CD4-positive, alpha-beta T cell (primary cell): ENCODE data around the gene TC2N. TPM values are rescaled to one million over a fixed set of nuclear protein-coding genes. Genes with fewer than 3 reads are reported as not detected.

Source experiments
- ATAC-seq: fragments of 200-7000 bp; cut with Tn5 transposase; one replicate; pipeline ENCODE4 v1.10.0; 2022; ENCODE audit warnings: mild to moderate bottlenecking; ENCODE audit not compliant: poor library complexity
- CTCF ChIA-PET: fragments of 350-600 bp; sonication (Branson Sonifier 250); formaldehyde crosslinking; loops from one replicate; lab custom pipeline; 2021; ENCODE audit warnings: antibody characterized with exemption, inconsistent platforms; lab: Charles Lee
- POLR2A ChIA-PET: fragments of 350-600 bp; sonication (Branson Sonifier 250); formaldehyde crosslinking; loops from one replicate; lab custom pipeline; 2021; ENCODE audit warnings: antibody characterized with exemption, inconsistent platforms; lab: Charles Lee
- DNase-seq, 14 experiments: peaks; one replicate each; pipeline ENCODE4 v3.0.0-alpha.2; 2013 to 2020; ENCODE audit warnings: mixed read lengths in 2 of 14
- H3K27ac ChIP-seq, 2 donors: one replicate each; pipeline versions ENCODE4 v1.5.1 to v1.7.0; 2013; ENCODE audit warnings: low read length in 2 of 2, low read depth in 1 of 2, mild to moderate bottlenecking in 1 of 2
- H3K27me3 ChIP-seq, 2 experiments: 1 replicate in 1 of 2; 2 replicates in 1 of 2; pipeline versions ENCODE4 v1.6.1 to v1.7.0; 2013; ENCODE audit warnings: low read length in 2 of 2, control low read depth in 1 of 2, mild to moderate bottlenecking in 1 of 2, moderate library complexity in 1 of 2; ENCODE audit not compliant: insufficient read depth in 2 of 2, control insufficient read depth in 1 of 2
- H3K36me3 ChIP-seq: one replicate; pipeline ENCODE4 v1.6.1; 2013; ENCODE audit warnings: low read length, control low read depth; ENCODE audit not compliant: insufficient read depth
- H3K4me1 ChIP-seq: one replicate; pipeline ENCODE4 v1.6.1; 2013; ENCODE audit warnings: low read length, control low read depth; ENCODE audit not compliant: insufficient read depth
- H3K4me3 ChIP-seq: one replicate; pipeline ENCODE4 v1.5.1; 2013; ENCODE audit warnings: mild to moderate bottlenecking, low read length, moderate library complexity
- H3K9me3 ChIP-seq, 2 experiments: 1 replicate in 1 of 2; 2 replicates in 1 of 2; pipeline versions ENCODE4 v1.6.1 to v1.7.0; 2013; ENCODE audit warnings: low read length in 2 of 2, mild to moderate bottlenecking in 2 of 2, control low read depth in 1 of 2, moderate library complexity in 1 of 2; ENCODE audit not compliant: control insufficient read depth in 1 of 2, insufficient read depth in 1 of 2
- H3K27ac Mint-ChIP-seq: one replicate; pipeline ENCODE4 v1.8.0; 2020; ENCODE audit warnings: mixed read lengths
- H3K27me3 Mint-ChIP-seq: one replicate; pipeline ENCODE4 v1.8.0; 2021; ENCODE audit warnings: mixed read lengths
- H3K36me3 Mint-ChIP-seq: one replicate; pipeline ENCODE4 v1.8.0; 2021; ENCODE audit warnings: low read depth, mixed read lengths
- H3K4me1 Mint-ChIP-seq: one replicate; pipeline ENCODE4 v1.8.0; 2021; ENCODE audit warnings: low read depth, mixed read lengths
- H3K4me3 Mint-ChIP-seq: one replicate; pipeline ENCODE4 v1.8.0; 2020; ENCODE audit warnings: mild to moderate bottlenecking, mixed read lengths
- H3K9me3 Mint-ChIP-seq: one replicate; pipeline ENCODE4 v1.8.0; 2020; ENCODE audit warnings: mixed read lengths
- CTCF ChIP-seq: fragments of 200-600 bp; IDR thresholded peaks from one replicate; pipeline ENCODE4 v1.8.0; 2022; ENCODE audit warnings: antibody characterized with exemption, mild to moderate bottlenecking
- intact Hi-C, 2 experiments: fragments of 100-400 bp; cut with DNase I in 1 of 2; cut with micrococcal nuclease in 1 of 2; formaldehyde crosslinking; loops; one replicate each; pipeline versions ENCODE4 v1.15.1 to v1.9.0; 2023 to 2025; cut with DNase I, micrococcal nuclease
- total RNA-seq, 174 experiments: library from RNA in 2 of 174; stranded (reverse) in 2 of 174; gene quantifications; one replicate each; pipeline ENCODE4 v1.2.3 and lab custom pipeline; 2021 to 2026

Gene TC2N
- total RNA-seq, 2 experiments from 2014 or later, result 129 to 138 TPM

DNA sequence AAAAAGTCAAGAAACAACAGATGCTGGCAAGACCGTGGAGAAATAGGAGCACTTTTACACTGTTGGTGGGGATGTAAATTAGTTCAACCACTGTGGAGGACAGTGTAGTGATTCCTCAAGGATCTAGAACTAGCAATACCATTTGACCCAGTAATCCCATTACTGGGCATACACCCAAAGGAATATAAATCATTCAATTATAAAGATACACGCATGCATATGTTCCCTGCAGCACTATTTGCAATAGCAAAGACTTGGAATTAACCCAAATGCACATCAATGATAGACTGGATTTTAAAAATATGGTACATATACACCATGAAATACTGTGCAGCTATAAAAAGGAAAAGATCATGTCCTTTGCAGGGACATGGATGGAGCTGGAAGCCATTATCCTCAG lies 117.5 kb downstream of the TC2N start:
- POLR2A ChIA-PET, result no interaction called here
- no peaks in the 10 kb centered on the region for H3K9me3 Mint-ChIP-seq
- Histone ChIP-seq H3K4me3 (no peak overlapping the region), H3K4me1 (no peaks in the 10 kb centered on the region), H3K9me3 (no peaks in the 10 kb centered on the region), H3K36me3 (no peaks in the 10 kb centered on the region), H3K27me3 (no peaks in the 10 kb centered on the region), H3K27ac (no peak overlapping the region)
- ATAC-seq (no peak), DNase-seq (no peak)
- CTCF ChIA-PET, result no interaction called here
- no peaks in the 10 kb centered on the region for H3K36me3 Mint-ChIP-seq
- no peak for TF ChIP-seq CTCF
- H3K4me1 Mint-ChIP-seq, result no peaks in the 10 kb centered on the region
- intact Hi-C loops, result no loop called here
- no peaks in the 10 kb centered on the region for H3K27me3 Mint-ChIP-seq
- H3K4me3 Mint-ChIP-seq, result no peak overlapping the region
- H3K27ac Mint-ChIP-seq, result no peak overlapping the region

DNA sequence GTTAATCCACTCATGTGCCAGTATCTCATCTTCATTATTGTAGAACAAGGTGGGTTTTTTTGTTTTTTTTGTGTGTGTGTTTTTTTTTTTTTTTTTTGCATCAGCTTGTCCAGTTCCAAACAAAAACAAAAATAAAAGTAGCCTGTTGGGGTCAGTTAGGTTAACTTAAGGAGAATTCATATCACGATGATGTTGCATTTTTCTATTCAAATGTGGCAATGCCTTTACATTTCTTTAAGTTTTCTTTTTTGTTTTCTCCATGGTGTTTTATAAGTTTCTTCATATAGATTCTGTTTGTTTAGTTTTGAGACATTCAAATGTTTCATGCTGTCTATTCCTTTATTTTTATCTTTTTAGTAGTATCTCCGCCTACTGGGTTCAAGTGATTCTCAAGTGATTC lies 119.3 kb downstream of the TC2N start:
- ChIA-PET CTCF (no interaction called here), POLR2A (no interaction called here)
- Mint-ChIP-seq H3K4me1 (no peaks in the 10 kb centered on the region), H3K4me3 (no peak overlapping the region), H3K36me3 (no peaks in the 10 kb centered on the region), H3K9me3 (no peaks in the 10 kb centered on the region), H3K27me3 (no peaks in the 10 kb centered on the region), H3K27ac (no peak overlapping the region)
- no peaks in the 10 kb centered on the region for H3K4me1 ChIP-seq
- H3K27ac ChIP-seq, result no peak overlapping the region
- H3K4me3 ChIP-seq, result no peak overlapping the region
- DNase-seq (no peak), ATAC-seq (no peak)
- TF ChIP-seq CTCF, result no peak
- intact Hi-C loops, result no loop called here
- H3K36me3 ChIP-seq, result no peaks in the 10 kb centered on the region
- no peaks in the 10 kb centered on the region for H3K9me3 ChIP-seq
- H3K27me3 ChIP-seq, result no peaks in the 10 kb centered on the region

DNA sequence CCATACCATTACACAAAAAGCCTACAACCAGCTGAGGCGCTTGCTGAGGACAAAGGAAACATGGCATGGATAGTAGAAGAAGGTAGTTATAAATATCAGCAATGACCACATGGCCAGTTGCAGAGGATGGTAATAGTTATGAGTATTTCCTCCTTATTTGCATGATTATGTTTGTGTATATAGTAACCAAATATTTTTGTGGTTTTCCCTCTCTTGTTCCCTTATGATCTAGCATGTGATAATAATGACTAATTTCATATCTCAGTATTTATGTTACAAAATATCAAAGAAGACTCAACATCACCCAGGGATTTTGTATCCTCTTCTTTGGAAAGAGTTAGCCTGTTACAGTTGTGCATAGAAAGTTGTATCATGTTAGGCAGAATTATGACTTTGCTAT lies 122.0 kb downstream of the TC2N start:
- CTCF ChIA-PET, result no interaction called here
- Histone ChIP-seq H3K27ac (no peak overlapping the region), H3K36me3 (no peaks in the 10 kb centered on the region), H3K27me3 (no peaks in the 10 kb centered on the region), H3K4me1 (no peaks in the 10 kb centered on the region), H3K4me3 (no peak overlapping the region), H3K9me3 (no peaks in the 10 kb centered on the region)
- Mint-ChIP-seq H3K9me3 (no peaks in the 10 kb centered on the region), H3K4me1 (no peaks in the 10 kb centered on the region), H3K27me3 (no peaks in the 10 kb centered on the region), H3K4me3 (no peak overlapping the region), H3K27ac (no peak overlapping the region), H3K36me3 (no peaks in the 10 kb centered on the region)
- ATAC-seq (no peak), DNase-seq (no peak)
- POLR2A ChIA-PET, result no interaction called here
- intact Hi-C loops, result no loop called here
- no peak for TF ChIP-seq CTCF
